Panc1 (cell line): ENCODE data around the gene SPEF1.

Experiments used
- CTCF ChIP-seq: fragments of 450-650 bp; IDR thresholded peaks from 2 replicates; pipeline ENCODE4 v1.5.1; 2017; ENCODE audit warnings: mild to moderate bottlenecking
- POLR2AphosphoS5 ChIP-seq: IDR thresholded peaks from 2 replicates; pipeline ENCODE4 v1.6.1; 2012; ENCODE audit warnings: mild to moderate bottlenecking, low read depth, low read length, moderate library complexity
- REST ChIP-seq, 2 experiments: IDR thresholded peaks; 2 replicates each; pipeline ENCODE4 v1.6.1; 2011 to 2012; ENCODE audit warnings: low read depth in 2 of 2, control low read depth in 1 of 2, low read length in 1 of 2, mild to moderate bottlenecking in 1 of 2, moderate library complexity in 1 of 2; ENCODE audit not compliant: insufficient read depth in 1 of 2
- SIN3A ChIP-seq: IDR thresholded peaks from 2 replicates; pipeline ENCODE4 v1.6.1; 2012; ENCODE audit warnings: low read depth, mild to moderate bottlenecking, low read length, moderate library complexity, borderline replicate concordance; ENCODE audit not compliant: insufficient read depth

- no peak for TF ChIP-seq POLR2AphosphoS5
- TF ChIP-seq CTCF: no peak
- TF ChIP-seq REST (IDR thresholded peaks at IDR 0.05; ENCODE audit: insufficient read depth in 1 of 2, low read depth in 2 of 2, low read length in 1 of 2): no peak
- TF ChIP-seq SIN3A: no peak
These were observed 42.9 kb downstream of the SPEF1 start for GRCh38 chr20:3738111-3739053.
